Transverse colon (tissue), 4 donors: Measurements from ENCODE around the gene LOXL1. TPM values are rescaled to one million over a fixed set of nuclear protein-coding genes. Genes with fewer than 3 reads are reported as not detected.

Experiments
- DNase-seq: peaks from one replicate; pipeline ENCODE4 v3.0.0-alpha.2; 2019
- H3K27ac ChIP-seq, 4 donors: fragments of 200-600 bp; sonication (generic); 2 replicates each; pipeline ENCODE4 v1.5.1; 2016 to 2018; ENCODE audit warnings: inconsistent platforms in 4 of 4
- H3K27me3 ChIP-seq: fragments of 200-600 bp; sonication (generic); 2 replicates; pipeline ENCODE4 v1.5.1; 2017; ENCODE audit warnings: inconsistent platforms
- H3K36me3 ChIP-seq, 4 donors: fragments of 200-600 bp; sonication (generic); 2 replicates each; pipeline ENCODE4 v1.5.1; 2017 to 2019; ENCODE audit warnings: inconsistent platforms in 4 of 4
- H3K4me1 ChIP-seq, 4 donors: fragments of 200-600 bp; sonication (generic); 2 replicates each; pipeline ENCODE4 v1.5.1; 2017 to 2020; ENCODE audit warnings: inconsistent platforms in 4 of 4
- H3K4me3 ChIP-seq, 4 donors: fragments of 200-600 bp; sonication (generic); 1 replicate in 1 of 4; 2 replicates in 3 of 4; pipeline versions ENCODE4 v1.5.1 to v1.6.1; 2017 to 2019; ENCODE audit warnings: inconsistent platforms in 4 of 4
- H3K9me3 ChIP-seq, 2 donors: fragments of 200-600 bp; sonication (generic); 2 replicates each; pipeline ENCODE4 v1.5.1; 2017 to 2019; ENCODE audit warnings: inconsistent platforms in 2 of 2
- CTCF ChIP-seq, 5 experiments: fragments of 200-600 bp in 3 of 5; fragments of 450-650 bp in 2 of 5; sonication (generic) in 3 of 5; IDR thresholded peaks; 1 replicate in 2 of 5; 2 replicates in 3 of 5; pipeline ENCODE4 v1.5.1; 2016 to 2017; ENCODE audit warnings: antibody characterized with exemption in 5 of 5, inconsistent platforms in 3 of 5, mild to moderate bottlenecking in 2 of 5, moderate library complexity in 1 of 5
- EP300 ChIP-seq: sonication (generic); formaldehyde crosslinking; IDR thresholded peaks from one replicate; pipeline ENCODE4 v1.6.1; 2017; ENCODE audit warnings: antibody characterized with exemption, low read depth
- POLR2A ChIP-seq: fragments of 450-650 bp; IDR thresholded peaks from one replicate; pipeline ENCODE4 v1.6.1; 2016; ENCODE audit warnings: antibody characterized with exemption, mild to moderate bottlenecking, moderate library complexity
- POLR2AphosphoS5 ChIP-seq, 3 donors: sonication (generic); formaldehyde crosslinking; IDR thresholded peaks; one replicate each; pipeline ENCODE4 v1.6.1; 2016; ENCODE audit warnings: antibody characterized with exemption in 3 of 3
- WGBS, 2 donors: methylation state at CpG; one replicate each; pipeline ENCODE4 v1.1.5; 2018; ENCODE audit warnings: low coverage in 1 of 2; 5-methylcytosine and 5-hydroxymethylcytosine counted together
- in situ Hi-C, 4 donors: fragments of 200-750 bp; cut with MboI; loops; one replicate each; pipeline versions ENCODE4 v1.15.0 to v1.15.1; 2017; ENCODE audit warnings: low sequenced_read_pairs in 3 of 4, low pct_ligation_motif_present in 1 of 4, low pct_unique_long_range_greater_than_20kb in 1 of 4
- intact Hi-C: fragments of 100-400 bp; cut with DNase I; formaldehyde crosslinking; loops from one replicate; pipeline ENCODE4 v1.15.1; 2023; ENCODE audit warnings: low total_unique reads
- total RNA-seq, 4 donors: library from RNA; depleted of rRNA; stranded (reverse); fragments of >200 nt; gene quantifications; one replicate each; pipeline ENCODE4 v1.1.0, GENCODE V29; 2016

The LOXL1 gene
- total RNA-seq, 4 donors from 2014 or later: 1.8 to 6.8 (median 1.9) TPM; not detected in 1

GRCh38 chr15:73901126-73901810 lies 25.0 kb upstream of the LOXL1 start:
- 90 to 93% methylated on average over 3 to 7 of the region's 7 CpGs for WGBS, 2 donors
- Histone ChIP-seq H3K9me3 (no peaks in the 10 kb centered on the region), H3K27ac (no peak overlapping the region), H3K27me3 (no peaks in the 10 kb centered on the region), H3K36me3 (no peaks in the 10 kb centered on the region), H3K4me1 (no peaks in the 10 kb centered on the region), H3K4me3 (no peak overlapping the region)
- DNase-seq: no peak
- intact Hi-C loops (no loop called here), in situ Hi-C loops (no loop called here)
- no peak for TF ChIP-seq CTCF (IDR thresholded peaks at IDR 0.05)
- TF ChIP-seq POLR2A: no peak
- no peak for TF ChIP-seq POLR2AphosphoS5 (IDR thresholded peaks at IDR 0.05)
- TF ChIP-seq EP300: no peak

- Histone ChIP-seq H3K9me3 (no peaks in the 10 kb centered on the region), H3K27me3 (no peaks in the 10 kb centered on the region), H3K36me3 (no peaks in the 10 kb centered on the region), H3K4me3 (no peak overlapping the region), H3K27ac (no peak overlapping the region), H3K4me1 (no peaks in the 10 kb centered on the region)
- intact Hi-C loops (no loop called here), in situ Hi-C loops (no loop called here)
- WGBS, 2 donors: 52 to 77% methylated on average over 4 to 11 of the region's 11 CpGs
- no peak for DNase-seq
- no peak for TF ChIP-seq CTCF (IDR thresholded peaks at IDR 0.05)
- no peak for TF ChIP-seq POLR2A
- TF ChIP-seq EP300: no peak
- TF ChIP-seq POLR2AphosphoS5 (IDR thresholded peaks at IDR 0.05): no peak
Observed at GRCh38 chr15:73902121-73903020, 23.9 kb upstream of the LOXL1 start.

GRCh38 chr15:73904026-73904815 lies 22.0 kb upstream of the LOXL1 start:
- Histone ChIP-seq H3K36me3 (no peaks in the 10 kb centered on the region), H3K4me1 (no peaks in the 10 kb centered on the region), H3K27ac (no peak overlapping the region), H3K9me3 (no peaks in the 10 kb centered on the region), H3K4me3 (no peak overlapping the region), H3K27me3 (no peaks in the 10 kb centered on the region)
- DNase-seq: no peak
- in situ Hi-C loops (no loop called here), intact Hi-C loops (no loop called here)
- WGBS, 2 donors: 74 to 86% methylated on average over 2 to 9 of the region's 9 CpGs
- TF ChIP-seq POLR2AphosphoS5 (IDR thresholded peaks at IDR 0.05) (no peak), CTCF (IDR thresholded peaks at IDR 0.05) (no peak), EP300 (no peak), POLR2A (no peak)
